Right atrium auricular region (tissue), 2 donors: ENCODE measurements around the gene ACO1. TPM values are rescaled to one million over a fixed set of nuclear protein-coding genes. Genes with fewer than 3 reads are reported as not detected.
A peak's percentile ranks its signal among the peaks of the same experiment; 100 is the strongest.

ENCODE experiments used
- DNase-seq: peaks from one replicate; pipeline ENCODE4 v3.0.0-alpha.2; 2019; ENCODE audit warnings: low spot score
- H3K27ac ChIP-seq, 2 donors: fragments of 200-600 bp; sonication (generic); 1 replicate in 1 of 2; 2 replicates in 1 of 2; pipeline ENCODE4 v1.5.1; 2016 to 2019
- H3K27me3 ChIP-seq, 2 donors: fragments of 200-600 bp; sonication (generic); one replicate each; pipeline versions ENCODE4 v1.5.1 to v1.6.0; 2017 to 2019
- H3K36me3 ChIP-seq: fragments of 200-600 bp; sonication (generic); one replicate; pipeline ENCODE4 v1.5.1; 2016
- H3K4me1 ChIP-seq, 2 donors: fragments of 200-600 bp; sonication (generic); one replicate each; pipeline versions ENCODE4 v1.5.1 to v1.6.0; 2017 to 2019
- H3K4me3 ChIP-seq, 2 donors: fragments of 200-600 bp; sonication (generic); 1 replicate in 1 of 2; 2 replicates in 1 of 2; pipeline ENCODE4 v1.5.1; 2017 to 2019; ENCODE audit warnings: mild to moderate bottlenecking in 1 of 2, moderate library complexity in 1 of 2
- H3K9me3 ChIP-seq, 2 donors: fragments of 200-600 bp; sonication (generic); one replicate each; pipeline ENCODE4 v1.5.1; 2019
- CTCF ChIP-seq, 2 donors: fragments of 200-600 bp; sonication (generic); IDR thresholded peaks; one replicate each; pipeline ENCODE4 v1.5.1; 2019; ENCODE audit warnings: antibody characterized with exemption in 2 of 2
- total RNA-seq, 2 donors: library from RNA; depleted of rRNA; stranded (reverse); fragments of >200 nt; gene quantifications; one replicate each; pipeline ENCODE4 v1.1.0, GENCODE V29; 2016

ACO1 gene
- total RNA-seq, 2 donors from 2014 or later: 37.2 to 43.8 TPM

GRCh38 chr9:32359452-32359851 lies 25.0 kb upstream of the ACO1 start:
- no peak for TF ChIP-seq CTCF (IDR thresholded peaks at IDR 0.05)
- no peak overlapping the region for H3K4me3 ChIP-seq
- H3K27ac ChIP-seq: no peak overlapping the region
- H3K27me3 ChIP-seq: no peaks in the 10 kb centered on the region
- no peak for DNase-seq
- no peaks in the 10 kb centered on the region for H3K9me3 ChIP-seq
- H3K4me1 ChIP-seq: no peaks in the 10 kb centered on the region
- H3K36me3 ChIP-seq: no peaks in the 10 kb centered on the region

GRCh38 chr9:32360983-32361673 lies 23.3 kb upstream of the ACO1 start:
- Histone ChIP-seq H3K4me1 (no peaks in the 10 kb centered on the region), H3K4me3 (no peak overlapping the region), H3K27ac (no peak overlapping the region), H3K9me3 (no peaks in the 10 kb centered on the region), H3K36me3 (no peaks in the 10 kb centered on the region), H3K27me3 (no peaks in the 10 kb centered on the region)
- no peak for TF ChIP-seq CTCF (IDR thresholded peaks at IDR 0.05)
- DNase-seq: no peak

- Histone ChIP-seq H3K4me1 (no peaks in the 10 kb centered on the region), H3K27me3 (no peaks in the 10 kb centered on the region), H3K27ac (no peak overlapping the region), H3K9me3 (peaks cover 0 to 10% of the 10 kb centered on the region in 2 donors), H3K36me3 (no peaks in the 10 kb centered on the region), H3K4me3 (no peak overlapping the region)
- DNase-seq: no peak
- TF ChIP-seq CTCF (IDR thresholded peaks at IDR 0.05): no peak
Measured at GRCh38 chr9:32371279-32371678, 13.2 kb upstream of the ACO1 start.

GRCh38 chr9:32371679-32372078 lies 12.8 kb upstream of the ACO1 start:
- Histone ChIP-seq H3K36me3 (no peaks in the 10 kb centered on the region), H3K4me3 (no peak overlapping the region), H3K9me3 (peaks cover 0 to 10% of the 10 kb centered on the region in 2 donors), H3K27ac (no peak overlapping the region), H3K4me1 (no peaks in the 10 kb centered on the region), H3K27me3 (no peaks in the 10 kb centered on the region)
- no peak for TF ChIP-seq CTCF (IDR thresholded peaks at IDR 0.05)
- no peak for DNase-seq

GRCh38 chr9:32376285-32376684 lies 8.2 kb upstream of the ACO1 start:
- H3K4me1 ChIP-seq: peaks cover 0 to 10% of the 10 kb centered on the region in 2 donors
- TF ChIP-seq CTCF (IDR thresholded peaks at IDR 0.05): no peak
- H3K36me3 ChIP-seq: no peaks in the 10 kb centered on the region

GRCh38 chr9:32378496-32378895 lies 5.9 kb upstream of the ACO1 start:
- Histone ChIP-seq H3K36me3 (no peaks in the 10 kb centered on the region), H3K27ac (no peak overlapping the region), H3K4me3 (no peak overlapping the region), H3K4me1 (peaks cover 0 to 12% of the 10 kb centered on the region in 2 donors), H3K27me3 (no peaks in the 10 kb centered on the region), H3K9me3 (no peaks in the 10 kb centered on the region)
- DNase-seq: no peak
- TF ChIP-seq CTCF (IDR thresholded peaks at IDR 0.05): peak; percentile 38 to 75

More at GRCh38 chr9:32376285-32376684, 8.2 kb upstream of the ACO1 start:
- H3K27me3 ChIP-seq: no peaks in the 10 kb centered on the region
- H3K9me3 ChIP-seq: no peaks in the 10 kb centered on the region
- H3K4me3 ChIP-seq: no peak overlapping the region
- H3K27ac ChIP-seq: no peak overlapping the region
- DNase-seq: no peak
